Panc1 (cell line): ENCODE results near the gene LY86. TPM values are rescaled to one million over a fixed set of nuclear protein-coding genes. Genes with fewer than 3 reads are reported as not detected.

Experiments used
- ATAC-seq: fragments of 200-7000 bp; cut with Tn5 transposase; 2 replicates; pipeline ENCODE4 v1.9.1; 2020; ENCODE audit warnings: mild to moderate bottlenecking, moderate library complexity
- BruUV-seq: library from RNA; stranded (reverse); fragments of 400-500 nt; replicated peaks from 2 replicates; lab custom pipeline; 2021; lab: Mats Ljungman, UMichigan
- CTCF ChIA-PET: fragments of 300-600 bp; sonication (Branson Sonifier 250); formaldehyde crosslinking; loops from one replicate; lab custom pipeline; 2022; ENCODE audit warnings: antibody characterized with exemption; lab: Charles Lee
- POLR2A ChIA-PET: fragments of 300-600 bp; sonication (Branson Sonifier 250); formaldehyde crosslinking; loops from one replicate; lab custom pipeline; 2022; ENCODE audit warnings: antibody characterized with exemption; lab: Charles Lee
- DNase-seq: peaks from one replicate; pipeline ENCODE4 v3.0.0-alpha.2; 2010; ENCODE audit warnings: low read depth, low spot score
- H3K27ac ChIP-seq: 2 replicates; pipeline ENCODE4 v1.5.1; 2011; ENCODE audit warnings: mild to moderate bottlenecking, low read length, inconsistent platforms
- H3K27me3 ChIP-seq: fragments of 200-500 bp; sonication (Bioruptor generic); 2 replicates; pipeline ENCODE4 v1.6.0; 2014; ENCODE audit warnings: low read length, inconsistent platforms; ENCODE audit not compliant: control insufficient read depth, insufficient read depth
- H3K36me3 ChIP-seq: fragments of 200-500 bp; sonication (Bioruptor generic); 2 replicates; pipeline ENCODE4 v1.5.1; 2014; ENCODE audit warnings: inconsistent platforms, mild to moderate bottlenecking, low read length, moderate library complexity; ENCODE audit not compliant: control insufficient read depth, insufficient read depth
- H3K4me1 ChIP-seq: 2 replicates; pipeline ENCODE4 v1.5.1; 2011; ENCODE audit warnings: inconsistent platforms, mild to moderate bottlenecking, low read length, moderate library complexity; ENCODE audit not compliant: control insufficient read depth, insufficient read depth
- H3K4me3 ChIP-seq, 2 experiments: 2 replicates each; pipeline ENCODE4 v1.5.1; 2011 to 2012; ENCODE audit warnings: low read depth in 2 of 2, low read length in 2 of 2, mild to moderate bottlenecking in 2 of 2, inconsistent platforms in 1 of 2, moderate library complexity in 1 of 2
- H3K9me3 ChIP-seq: fragments of 200-500 bp; sonication (Bioruptor generic); 2 replicates; pipeline ENCODE4 v1.5.1; 2014; ENCODE audit warnings: low read depth, mild to moderate bottlenecking, inconsistent platforms, low read length, moderate library complexity; ENCODE audit not compliant: control insufficient read depth, insufficient read depth
- POLR2AphosphoS5 ChIP-seq: IDR thresholded peaks from 2 replicates; pipeline ENCODE4 v1.6.1; 2012; ENCODE audit warnings: mild to moderate bottlenecking, low read depth, low read length, moderate library complexity
- SIN3A ChIP-seq: IDR thresholded peaks from 2 replicates; pipeline ENCODE4 v1.6.1; 2012; ENCODE audit warnings: low read depth, mild to moderate bottlenecking, low read length, moderate library complexity, borderline replicate concordance; ENCODE audit not compliant: insufficient read depth
- TCF7L2 ChIP-seq: IDR thresholded peaks from 2 replicates; pipeline ENCODE4 v1.6.1; 2011; ENCODE audit warnings: mild to moderate bottlenecking, low read depth, low read length, inconsistent platforms
- in situ Hi-C: cut with HindIII; loops from 2 replicates; pipeline ENCODE4 v1.10.0; 2016; ENCODE audit warnings: low sequenced_read_pairs, low pct_unique_long_range_greater_than_20kb
- intact Hi-C: fragments of 100-400 bp; cut with micrococcal nuclease; formaldehyde crosslinking; loops from one replicate; pipeline ENCODE4 v1.10.0; 2022; ENCODE audit not compliant: unreplicated experiment
- total RNA-seq: library from RNA; stranded (reverse); gene quantifications from one replicate; pipeline ENCODE4 v1.2.1, GENCODE V29; 2021; ENCODE audit not compliant: unreplicated experiment
- TF ChIP-seq, protein P1 (sequence below): fragments of 450-650 bp; IDR thresholded peaks from 2 replicates; pipeline ENCODE4 v1.5.1; 2017; ENCODE audit warnings: mild to moderate bottlenecking
- TF ChIP-seq, protein P2 (sequence below), 2 experiments: IDR thresholded peaks; 2 replicates each; pipeline ENCODE4 v1.6.1; 2011 to 2012; ENCODE audit warnings: low read depth in 2 of 2, control low read depth in 1 of 2, low read length in 1 of 2, mild to moderate bottlenecking in 1 of 2, moderate library complexity in 1 of 2; ENCODE audit not compliant: insufficient read depth in 1 of 2

The LY86 gene
- total RNA-seq, 1 experiment from 2014 or later, result not detected

DNA sequence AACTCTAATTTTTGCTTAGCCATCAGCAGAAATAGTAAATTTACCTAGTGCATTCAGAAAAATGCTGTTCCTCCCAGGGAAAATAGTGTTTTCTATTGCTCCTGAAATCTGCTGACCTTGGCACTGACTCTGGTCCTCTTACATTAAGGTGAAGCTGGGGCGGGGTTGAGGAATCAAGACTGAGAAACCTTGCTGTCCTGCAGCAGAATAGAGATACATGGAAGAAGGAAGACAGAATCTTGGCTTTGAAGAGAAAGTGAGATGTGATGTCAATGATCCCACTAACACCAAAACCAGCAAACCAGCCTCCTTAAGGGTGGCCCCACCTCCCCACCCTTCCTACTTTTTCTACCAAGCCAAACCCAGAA is 840 bp upstream of the LY86 start:
- H3K36me3 ChIP-seq, result no peaks in the 10 kb centered on the region
- H3K4me1 ChIP-seq, result no peaks in the 10 kb centered on the region
- CTCF ChIA-PET, result no interaction called here
- no TSS peak for BruUV-seq
- TF ChIP-seq SIN3A, result no peak
- TF ChIP-seq, protein P1, sequence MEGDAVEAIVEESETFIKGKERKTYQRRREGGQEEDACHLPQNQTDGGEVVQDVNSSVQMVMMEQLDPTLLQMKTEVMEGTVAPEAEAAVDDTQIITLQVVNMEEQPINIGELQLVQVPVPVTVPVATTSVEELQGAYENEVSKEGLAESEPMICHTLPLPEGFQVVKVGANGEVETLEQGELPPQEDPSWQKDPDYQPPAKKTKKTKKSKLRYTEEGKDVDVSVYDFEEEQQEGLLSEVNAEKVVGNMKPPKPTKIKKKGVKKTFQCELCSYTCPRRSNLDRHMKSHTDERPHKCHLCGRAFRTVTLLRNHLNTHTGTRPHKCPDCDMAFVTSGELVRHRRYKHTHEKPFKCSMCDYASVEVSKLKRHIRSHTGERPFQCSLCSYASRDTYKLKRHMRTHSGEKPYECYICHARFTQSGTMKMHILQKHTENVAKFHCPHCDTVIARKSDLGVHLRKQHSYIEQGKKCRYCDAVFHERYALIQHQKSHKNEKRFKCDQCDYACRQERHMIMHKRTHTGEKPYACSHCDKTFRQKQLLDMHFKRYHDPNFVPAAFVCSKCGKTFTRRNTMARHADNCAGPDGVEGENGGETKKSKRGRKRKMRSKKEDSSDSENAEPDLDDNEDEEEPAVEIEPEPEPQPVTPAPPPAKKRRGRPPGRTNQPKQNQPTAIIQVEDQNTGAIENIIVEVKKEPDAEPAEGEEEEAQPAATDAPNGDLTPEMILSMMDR, result no peak
- TF ChIP-seq, protein P2, sequence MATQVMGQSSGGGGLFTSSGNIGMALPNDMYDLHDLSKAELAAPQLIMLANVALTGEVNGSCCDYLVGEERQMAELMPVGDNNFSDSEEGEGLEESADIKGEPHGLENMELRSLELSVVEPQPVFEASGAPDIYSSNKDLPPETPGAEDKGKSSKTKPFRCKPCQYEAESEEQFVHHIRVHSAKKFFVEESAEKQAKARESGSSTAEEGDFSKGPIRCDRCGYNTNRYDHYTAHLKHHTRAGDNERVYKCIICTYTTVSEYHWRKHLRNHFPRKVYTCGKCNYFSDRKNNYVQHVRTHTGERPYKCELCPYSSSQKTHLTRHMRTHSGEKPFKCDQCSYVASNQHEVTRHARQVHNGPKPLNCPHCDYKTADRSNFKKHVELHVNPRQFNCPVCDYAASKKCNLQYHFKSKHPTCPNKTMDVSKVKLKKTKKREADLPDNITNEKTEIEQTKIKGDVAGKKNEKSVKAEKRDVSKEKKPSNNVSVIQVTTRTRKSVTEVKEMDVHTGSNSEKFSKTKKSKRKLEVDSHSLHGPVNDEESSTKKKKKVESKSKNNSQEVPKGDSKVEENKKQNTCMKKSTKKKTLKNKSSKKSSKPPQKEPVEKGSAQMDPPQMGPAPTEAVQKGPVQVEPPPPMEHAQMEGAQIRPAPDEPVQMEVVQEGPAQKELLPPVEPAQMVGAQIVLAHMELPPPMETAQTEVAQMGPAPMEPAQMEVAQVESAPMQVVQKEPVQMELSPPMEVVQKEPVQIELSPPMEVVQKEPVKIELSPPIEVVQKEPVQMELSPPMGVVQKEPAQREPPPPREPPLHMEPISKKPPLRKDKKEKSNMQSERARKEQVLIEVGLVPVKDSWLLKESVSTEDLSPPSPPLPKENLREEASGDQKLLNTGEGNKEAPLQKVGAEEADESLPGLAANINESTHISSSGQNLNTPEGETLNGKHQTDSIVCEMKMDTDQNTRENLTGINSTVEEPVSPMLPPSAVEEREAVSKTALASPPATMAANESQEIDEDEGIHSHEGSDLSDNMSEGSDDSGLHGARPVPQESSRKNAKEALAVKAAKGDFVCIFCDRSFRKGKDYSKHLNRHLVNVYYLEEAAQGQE (IDR thresholded peaks at IDR 0.05; ENCODE audit: insufficient read depth in 1 of 2, low read depth in 2 of 2, low read length in 1 of 2), result no peak
- TF ChIP-seq TCF7L2, result no peak
- no peak for TF ChIP-seq POLR2AphosphoS5
- H3K9me3 ChIP-seq, result no peaks in the 10 kb centered on the region
- no peaks in the 10 kb centered on the region for H3K27me3 ChIP-seq
- intact Hi-C loops (no loop called here), in situ Hi-C loops (no loop called here)
- no peak overlapping the region for H3K27ac ChIP-seq
- H3K4me3 ChIP-seq, result no peak overlapping the region
- ATAC-seq (no peak), DNase-seq (no peak)
- POLR2A ChIA-PET, result no interaction called here

DNA sequence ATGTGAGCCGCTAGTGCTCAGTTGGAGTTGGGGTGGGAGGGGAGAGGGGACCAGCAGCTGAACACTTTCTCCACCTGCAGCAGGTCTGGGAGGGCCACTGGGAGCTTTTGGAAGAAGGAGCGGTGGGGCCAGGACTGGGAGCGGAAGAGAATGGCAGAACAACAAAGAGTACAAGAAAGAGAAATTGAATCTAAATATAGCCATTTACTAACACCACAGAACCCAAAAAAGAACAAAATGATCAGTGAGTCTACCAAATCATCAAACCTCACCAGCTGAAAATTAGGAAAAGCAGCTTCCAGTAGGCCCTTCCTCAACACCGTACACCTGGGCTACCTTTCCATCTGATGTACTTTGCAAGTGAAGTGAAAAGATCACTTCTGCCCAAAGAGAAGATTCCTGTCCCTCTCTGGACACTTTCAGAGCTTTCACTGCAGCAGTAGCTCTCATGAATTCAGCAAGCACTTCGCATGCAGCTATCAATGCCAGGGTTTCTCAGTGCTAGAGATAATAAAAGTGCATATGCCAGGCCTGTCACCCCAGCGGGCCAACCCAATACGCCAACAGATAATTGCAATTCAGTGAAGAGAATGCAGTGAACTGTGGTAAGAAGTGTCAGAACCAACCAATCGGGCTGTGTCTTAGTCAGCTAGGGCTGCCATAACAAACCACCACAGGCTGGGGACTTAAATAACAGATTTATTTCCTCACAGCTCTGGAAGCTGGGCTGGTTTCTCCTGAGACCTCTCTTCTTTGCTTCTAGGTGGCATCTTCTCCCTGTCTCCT is 597 bp downstream of the LY86 start:
- H3K9me3 ChIP-seq, result no peaks in the 10 kb centered on the region
- TF ChIP-seq, protein P1, result no peak
- TF ChIP-seq POLR2AphosphoS5, result no peak
- DNase-seq (no peak), ATAC-seq (no peak)
- no peaks in the 10 kb centered on the region for H3K4me1 ChIP-seq
- in situ Hi-C loops (no loop called here), intact Hi-C loops (no loop called here)
- no peak overlapping the region for H3K4me3 ChIP-seq
- H3K36me3 ChIP-seq, result no peaks in the 10 kb centered on the region
- H3K27ac ChIP-seq, result no peak overlapping the region
- ChIA-PET POLR2A (no interaction called here), CTCF (no interaction called here)
- H3K27me3 ChIP-seq, result no peaks in the 10 kb centered on the region
- no TSS peak for BruUV-seq
